Activated CD4-positive, alpha-beta T cell treated with anti-CD3 and anti-CD28 coated beads, Interleukin-10, Interleukin-2, amounts not matched to agents 100 ng/mL and 50 ng/mL, durations not matched to agents 16 hours and 8 hours (primary cell): ENCODE measurements around the gene RALY.
A peak's percentile ranks its signal among the peaks of the same experiment; 100 is the strongest.
"Not testable (repeated sequence)": the region's sequence is repeated elsewhere in the genome, so short reads cannot be mapped to it uniquely, and the experiment has no call there.

Source experiments
- DNase-seq: peaks from one replicate; pipeline ENCODE4 v3.0.0-alpha.2; 2020

RALY gene

GRCh38 chr20:34018166-34018565 is 24.5 kb downstream of the RALY start:
- no peak for DNase-seq

DNA sequence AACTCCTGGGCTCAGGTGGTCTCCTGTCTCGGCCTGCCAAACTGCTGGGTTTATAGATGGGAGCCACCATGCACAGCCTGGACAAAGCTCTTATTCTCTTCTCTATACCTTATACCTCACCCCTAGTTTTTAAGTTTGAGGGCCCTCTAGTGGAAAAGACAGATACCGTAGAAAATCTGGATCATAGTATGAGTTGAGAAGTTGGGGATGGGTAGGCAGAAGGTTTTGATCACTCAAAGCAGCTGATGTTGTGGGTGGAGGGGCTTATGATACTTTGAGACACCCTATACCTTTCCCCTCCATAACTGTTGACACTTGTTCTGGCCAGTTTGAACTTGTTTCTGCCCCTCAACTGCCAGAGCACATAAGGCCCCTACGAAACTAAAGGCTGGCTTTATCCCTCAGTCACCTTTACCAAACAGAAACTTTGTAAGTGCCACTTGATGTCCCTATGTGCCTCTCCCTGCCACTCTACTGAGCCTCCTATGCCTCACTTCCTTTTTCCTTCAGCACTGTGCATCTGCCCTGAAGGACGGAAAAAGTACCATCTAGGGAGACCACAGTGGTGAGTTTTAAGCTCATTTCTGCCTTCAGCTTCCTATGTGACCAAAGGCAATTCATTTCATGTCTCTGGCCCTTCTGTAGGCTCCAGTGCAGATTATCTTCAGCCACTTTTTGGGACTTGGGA is 28.6 kb downstream of the RALY start:
- DNase-seq = peak; percentile 45

- no peak for DNase-seq
These were observed 29.1 kb downstream of the RALY start for GRCh38 chr20:34022839-34023234.

- DNase-seq = no peak
These were observed 30.4 kb downstream of the RALY start for GRCh38 chr20:34023937-34024722.

GRCh38 chr20:34024723-34025351 is 31.1 kb downstream of the RALY start:
- no peak for DNase-seq

GRCh38 chr20:34028013-34028412 is 34.3 kb downstream of the RALY start:
- DNase-seq = not testable (repeated sequence)

- DNase-seq = no peak
These were observed 35.7 kb downstream of the RALY start for GRCh38 chr20:34029415-34029814.

DNA sequence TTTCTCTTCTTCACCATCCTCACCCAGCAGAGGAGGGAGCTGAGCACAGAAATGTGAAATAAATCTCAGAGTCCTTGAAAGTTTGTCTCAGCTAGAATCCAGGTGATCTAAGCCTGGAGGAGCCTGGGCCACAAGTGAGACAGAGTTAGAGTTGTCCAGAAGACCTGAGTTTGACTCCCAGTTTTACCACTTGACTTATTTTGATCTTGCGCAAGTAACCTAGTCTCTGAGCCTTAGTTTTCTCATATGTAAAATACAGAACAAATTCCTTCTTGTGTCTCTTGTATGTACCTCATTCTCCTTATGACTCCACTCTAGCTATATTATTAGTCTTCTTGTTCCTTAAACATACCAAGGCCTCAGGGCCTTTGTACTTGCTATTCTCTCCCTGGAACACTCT is 36.7 kb downstream of the RALY start:
- no peak for DNase-seq

DNA sequence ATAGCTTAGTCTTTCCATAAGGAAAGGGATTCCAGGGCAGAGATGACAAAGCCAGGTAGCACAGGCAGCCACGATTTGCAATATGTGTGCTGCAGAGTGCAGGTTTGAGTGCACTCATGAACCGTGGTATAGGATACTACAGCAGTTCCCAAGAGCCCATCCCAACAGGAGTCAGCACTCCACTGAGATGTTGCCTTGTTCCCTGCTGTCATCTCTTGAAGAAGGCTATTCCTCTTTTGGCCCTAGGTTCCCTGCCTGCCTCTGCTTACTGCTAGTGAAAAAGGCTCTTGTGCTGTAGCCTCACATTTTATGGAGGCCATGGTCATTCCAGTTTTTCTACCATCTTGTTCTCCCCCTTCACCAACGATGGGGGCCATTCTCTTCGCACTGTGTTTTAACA is 40.2 kb downstream of the RALY start:
- DNase-seq = no peak

- DNase-seq = peak; percentile 59
These were observed 43.4 kb downstream of the RALY start for GRCh38 chr20:34037121-34037520.

DNA sequence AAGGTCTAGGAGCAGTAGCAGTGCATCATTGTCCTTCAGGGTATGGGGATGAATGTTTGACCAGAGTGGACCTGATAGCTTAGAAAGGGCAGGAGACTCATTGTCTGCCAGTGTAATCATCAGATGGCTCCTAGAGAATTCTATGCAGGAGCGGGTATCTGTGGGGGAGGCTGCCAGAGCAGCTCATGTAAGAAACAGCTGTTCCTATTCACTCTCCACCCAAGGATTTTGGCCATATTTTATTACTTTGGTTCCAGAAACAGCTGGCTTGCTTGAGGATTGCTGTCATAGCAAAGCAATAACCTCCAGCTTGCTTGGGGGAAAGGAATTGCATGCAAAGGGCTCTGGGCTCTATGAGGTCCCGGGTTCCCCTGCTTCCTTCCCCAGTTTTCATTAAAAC is 44.1 kb downstream of the RALY start:
- DNase-seq = no peak

DNA sequence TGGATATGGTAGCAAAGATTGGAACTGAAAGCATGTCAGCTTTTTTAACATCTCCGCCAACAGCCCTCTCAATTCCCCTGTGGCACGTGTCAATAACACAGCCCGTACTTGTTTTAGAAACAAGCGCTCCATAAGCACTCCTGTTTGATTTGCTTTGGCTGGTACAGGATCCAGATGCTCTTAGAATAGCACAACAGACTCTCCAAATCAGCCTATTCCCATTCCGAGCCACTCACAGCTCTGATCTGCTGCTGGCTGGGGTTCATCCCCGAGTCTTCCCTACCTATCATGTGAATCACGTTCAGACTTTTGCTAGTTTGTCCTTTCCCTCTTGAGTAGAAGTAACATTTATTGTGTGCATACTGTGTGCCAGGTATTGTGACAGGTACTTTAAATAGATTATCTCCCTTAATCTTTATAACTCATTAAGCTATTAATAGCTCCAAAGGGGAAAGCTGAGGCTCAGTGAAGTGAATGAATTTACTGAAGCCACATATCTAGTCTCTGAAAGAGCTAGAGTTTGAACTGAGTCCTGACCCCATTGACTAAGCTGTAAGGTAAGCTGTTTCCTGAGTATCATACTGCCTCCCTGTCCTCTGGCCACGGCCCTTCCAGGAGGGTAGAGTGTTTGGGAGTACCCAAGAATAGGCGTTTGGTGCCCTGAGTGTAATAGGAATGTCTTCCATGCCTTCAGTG is 46.7 kb downstream of the RALY start:
- DNase-seq = no peak

- DNase-seq = no peak
These were observed 47.5 kb downstream of the RALY start for GRCh38 chr20:34041226-34041625.

DNA sequence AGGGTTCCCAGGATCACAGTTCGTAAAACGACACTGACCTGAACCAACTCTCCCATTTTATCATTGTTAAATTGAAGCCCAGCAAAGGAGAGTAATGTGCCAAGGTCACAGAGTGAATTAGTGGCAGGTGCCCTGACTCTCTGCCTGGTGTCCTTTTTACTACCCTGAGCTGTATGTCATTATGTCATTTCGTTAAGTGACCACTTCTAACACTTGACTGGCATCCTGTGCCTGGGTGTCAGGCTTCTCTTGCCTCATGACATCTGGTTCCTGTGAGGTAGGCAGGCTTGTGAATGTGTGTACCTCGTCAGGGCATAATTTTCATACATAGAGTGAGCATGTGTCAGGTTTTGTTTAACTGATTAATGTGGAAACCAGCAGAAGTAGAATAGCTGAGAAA is 48.6 kb downstream of the RALY start:
- DNase-seq = no peak

DNA sequence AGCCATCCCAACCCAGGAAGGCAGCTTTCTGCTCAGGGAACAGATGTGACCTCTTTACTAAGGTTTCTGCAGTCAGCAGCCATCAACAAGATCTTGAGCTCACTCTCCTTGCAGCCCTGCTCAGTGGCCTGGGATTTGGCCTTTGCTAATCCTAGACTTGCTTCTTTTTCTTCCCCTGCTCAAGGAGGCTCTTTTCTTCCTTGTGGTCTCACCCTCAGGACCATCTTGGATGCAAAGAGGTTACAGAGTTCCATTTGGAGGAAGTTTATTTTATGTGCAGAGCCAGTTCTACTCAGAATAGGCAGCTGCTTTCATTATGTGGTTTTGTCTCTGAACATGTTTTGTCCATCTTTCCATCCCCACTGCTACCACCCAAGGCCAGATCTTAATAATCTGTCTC is 49.3 kb downstream of the RALY start:
- no peak for DNase-seq

- DNase-seq = no peak
These were observed 51.6 kb downstream of the RALY start for GRCh38 chr20:34045294-34045693.

GRCh38 chr20:34045930-34046725 is 52.4 kb downstream of the RALY start:
- no peak for DNase-seq

DNA sequence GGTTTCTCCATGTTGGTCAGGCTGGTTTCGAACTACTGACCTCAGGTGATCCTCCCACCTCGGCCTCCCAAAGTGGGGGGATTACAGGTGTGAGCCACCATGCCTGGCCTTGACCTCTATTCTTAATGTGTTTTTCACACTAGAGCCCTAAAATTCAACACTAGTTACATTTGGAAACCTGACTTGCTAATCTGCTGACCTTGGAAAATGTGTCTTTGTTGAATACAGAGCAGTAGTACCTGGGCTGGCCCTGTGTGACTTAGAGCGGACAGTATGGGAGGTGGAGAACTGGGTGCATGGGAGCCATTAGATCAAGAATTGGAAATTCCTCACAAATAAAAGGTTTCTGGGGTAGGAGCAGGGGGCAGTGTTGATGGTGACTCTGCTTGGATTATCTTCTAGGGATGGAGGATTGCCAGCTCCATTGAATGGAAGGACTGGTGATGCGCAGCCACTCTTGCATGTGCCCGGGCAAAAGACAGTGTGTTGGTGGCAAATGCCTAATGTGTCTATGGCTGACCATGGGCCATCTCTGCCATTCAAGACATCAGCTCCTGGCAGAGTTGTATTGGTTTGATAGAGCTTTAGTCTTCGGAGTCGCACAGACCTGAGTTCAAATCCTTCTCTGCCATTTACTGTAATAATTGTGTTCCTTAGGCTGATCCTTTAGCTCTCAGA is 53.4 kb downstream of the RALY start:
- DNase-seq = no peak

DNA sequence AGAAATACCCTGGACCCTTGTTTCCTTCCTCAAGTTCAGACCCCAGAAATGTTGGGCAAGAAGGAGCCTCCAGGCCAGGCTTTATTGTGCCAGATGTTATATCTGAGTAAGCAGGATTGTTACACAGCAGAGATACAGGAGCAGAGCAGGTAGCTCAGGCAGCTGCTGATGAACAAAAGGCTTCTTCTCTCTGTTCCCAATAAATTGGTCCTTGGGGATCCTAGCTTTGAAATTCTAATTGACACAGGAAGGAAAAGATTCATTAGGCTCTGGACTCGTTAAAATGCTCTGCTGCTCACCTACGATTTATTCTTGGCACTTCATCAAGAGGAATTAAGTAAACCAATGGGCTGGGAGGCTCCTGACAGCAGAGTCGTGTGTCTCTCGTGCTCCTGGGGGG is 54.2 kb downstream of the RALY start:
- DNase-seq = no peak

- no peak for DNase-seq
These were observed 55.7 kb downstream of the RALY start for GRCh38 chr20:34049389-34049788.

- no peak for DNase-seq
These were observed 56.4 kb downstream of the RALY start for GRCh38 chr20:34049897-34050695.
